HT1080 (cell line): ENCODE results near the gene PATJ. TPM values are rescaled to one million over a fixed set of nuclear protein-coding genes. Genes with fewer than 3 reads are reported as not detected.

Source experiments
- DNase-seq: peaks from one replicate; pipeline ENCODE4 v3.0.0-alpha.2; 2015; ENCODE audit warnings: low read depth
- total RNA-seq: library from RNA; depleted of rRNA; stranded (reverse); fragments of >200 nt; shearing (Covaris generic); gene quantifications from 2 replicates; pipeline ENCODE4 v1.2.3, GENCODE V29; 2014

PATJ gene
- total RNA-seq, 1 experiment from 2014 or later = 1.1 TPM

DNA sequence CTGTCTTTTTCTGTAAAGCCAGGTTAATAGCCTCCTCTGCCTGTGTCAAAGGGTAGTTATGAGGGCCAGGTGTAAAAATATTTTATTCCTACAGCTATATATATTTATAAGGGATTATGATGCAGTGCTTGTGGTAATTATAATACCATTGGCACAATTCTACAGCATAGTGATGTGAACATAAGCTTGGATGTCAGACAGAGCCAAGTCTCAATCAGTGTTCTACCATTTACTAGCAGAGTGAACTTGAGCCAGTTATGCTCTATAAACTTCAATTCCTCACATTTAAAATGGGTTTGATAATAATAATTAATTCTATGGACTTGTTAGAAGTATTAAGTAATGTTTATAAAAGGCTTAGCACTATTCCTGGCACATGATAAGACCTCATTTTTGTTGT is 300.9 kb downstream of the PATJ start:
- DNase-seq = no peak

GRCh38 chr1:62045574-62045973 is 303.3 kb downstream of the PATJ start:
- DNase-seq = peak; percentile 57

GRCh38 chr1:62046927-62047326 is 304.6 kb downstream of the PATJ start:
- DNase-seq = no peak

DNA sequence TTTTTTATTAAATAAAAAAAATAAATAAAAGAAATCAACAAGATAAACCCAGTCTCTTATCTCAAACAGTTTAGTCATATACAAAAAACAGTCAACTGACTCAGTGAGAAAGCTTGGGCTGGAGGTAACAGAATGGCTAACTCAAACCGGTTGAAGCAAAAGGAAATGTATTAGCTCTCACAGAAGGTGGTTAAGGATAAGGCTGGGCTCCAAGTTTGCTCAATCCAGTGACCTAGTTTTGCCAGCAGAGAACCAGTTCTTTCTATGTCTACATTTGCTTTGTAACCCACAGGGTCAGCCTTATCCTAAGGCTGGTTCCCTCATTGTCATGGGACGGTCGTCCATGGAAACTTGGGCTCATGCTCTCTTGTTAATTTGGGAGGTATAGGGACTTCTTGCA is 307.9 kb downstream of the PATJ start:
- DNase-seq = no peak

DNA sequence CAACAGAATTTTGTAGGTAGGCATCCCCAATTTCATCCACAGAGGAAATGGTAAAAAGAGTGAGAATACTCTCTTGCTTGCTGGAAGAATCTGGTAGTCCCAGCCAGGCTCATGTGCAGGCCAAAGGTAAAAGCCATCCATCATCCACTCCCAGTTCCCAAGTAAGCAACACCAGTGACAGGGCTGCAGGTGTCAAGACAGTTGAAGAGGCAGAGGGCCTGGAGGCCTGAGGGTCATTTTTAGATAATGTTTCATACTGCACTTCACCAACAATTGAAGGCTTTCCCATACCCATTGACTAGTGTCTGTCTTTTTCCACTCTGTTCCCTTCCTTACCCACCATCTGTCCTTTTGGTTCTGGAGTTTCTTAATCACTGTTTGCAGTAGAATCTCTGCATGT is 310.7 kb downstream of the PATJ start:
- DNase-seq = no peak

GRCh38 chr1:62054188-62054587 is 311.9 kb downstream of the PATJ start:
- no peak for DNase-seq

DNA sequence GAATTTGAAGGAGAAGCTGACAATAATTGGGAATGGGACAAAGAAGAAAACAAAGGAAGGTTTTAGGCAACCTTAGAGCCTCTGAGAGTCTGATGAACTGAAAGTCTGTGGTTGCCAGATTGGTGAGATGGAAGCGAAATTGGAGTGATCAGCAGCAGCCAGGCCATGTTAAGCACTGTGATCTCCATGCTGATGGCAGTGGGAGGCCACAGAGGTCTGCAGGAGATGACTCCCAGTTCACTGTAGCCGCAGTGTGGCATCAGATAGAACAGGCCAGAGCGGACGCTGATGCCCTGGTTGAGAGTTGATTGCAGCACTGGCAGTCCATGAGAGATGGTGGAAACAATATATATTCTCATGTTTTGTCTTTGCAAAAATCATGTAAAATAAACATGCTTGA is 314.9 kb downstream of the PATJ start:
- DNase-seq = no peak

DNA sequence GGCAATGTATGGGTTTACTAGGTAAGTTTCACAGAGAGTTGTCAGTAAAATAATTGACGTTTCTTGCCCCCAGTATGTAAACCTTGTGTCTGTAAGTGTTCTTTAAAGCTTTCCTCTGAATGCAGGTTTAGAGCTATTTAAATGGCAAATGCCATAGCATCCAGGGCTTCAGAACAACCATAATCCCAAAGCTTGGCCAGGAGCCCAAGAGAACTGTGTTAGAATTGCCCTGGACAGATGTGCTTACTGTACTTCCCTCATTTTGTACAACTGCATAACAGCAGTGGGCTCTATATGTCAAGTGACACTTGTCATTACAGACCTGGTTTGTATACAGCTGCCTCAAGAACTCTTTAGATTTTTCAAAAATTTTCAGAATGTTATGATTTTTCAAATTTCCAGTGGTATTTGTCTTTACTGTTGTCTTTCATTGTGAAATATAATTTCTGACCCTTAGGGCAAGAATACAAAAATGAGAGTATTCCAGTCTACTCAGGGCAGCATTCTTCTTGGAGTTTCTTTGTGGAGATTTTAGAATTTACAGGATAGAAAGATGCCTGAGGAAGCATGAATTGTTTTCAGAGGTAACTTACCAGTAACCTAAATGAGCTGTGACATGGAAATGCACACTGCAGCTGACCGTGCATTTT is 315.5 kb downstream of the PATJ start:
- DNase-seq = no peak

GRCh38 chr1:62058956-62059355 is 316.7 kb downstream of the PATJ start:
- DNase-seq = no peak

GRCh38 chr1:62062087-62062486 is 319.8 kb downstream of the PATJ start:
- DNase-seq = no peak

GRCh38 chr1:62064829-62065407 is 322.6 kb downstream of the PATJ start:
- DNase-seq = no peak

GRCh38 chr1:62066713-62067112 is 324.4 kb downstream of the PATJ start:
- DNase-seq = no peak

DNA sequence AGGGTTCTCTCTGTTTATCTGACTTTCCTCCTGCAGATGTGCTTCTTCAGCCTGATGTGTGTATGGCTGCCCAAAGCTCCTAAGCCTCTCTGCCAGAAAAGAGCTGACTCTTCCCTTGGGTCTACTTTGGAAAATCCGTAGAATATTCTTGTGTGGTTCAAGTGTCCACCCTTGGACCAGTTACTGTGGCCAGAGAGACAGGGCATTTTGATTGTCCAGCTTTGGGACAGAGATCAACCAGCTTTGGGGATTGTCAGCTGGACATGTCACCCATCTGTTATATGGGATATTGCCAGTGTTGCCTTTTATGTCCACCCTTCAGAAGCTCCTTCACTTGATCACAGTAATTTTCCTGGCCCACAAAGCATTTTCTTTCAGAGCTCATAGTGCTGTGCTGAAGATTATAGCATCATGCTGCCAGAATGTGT is 326.1 kb downstream of the PATJ start:
- no peak for DNase-seq

DNA sequence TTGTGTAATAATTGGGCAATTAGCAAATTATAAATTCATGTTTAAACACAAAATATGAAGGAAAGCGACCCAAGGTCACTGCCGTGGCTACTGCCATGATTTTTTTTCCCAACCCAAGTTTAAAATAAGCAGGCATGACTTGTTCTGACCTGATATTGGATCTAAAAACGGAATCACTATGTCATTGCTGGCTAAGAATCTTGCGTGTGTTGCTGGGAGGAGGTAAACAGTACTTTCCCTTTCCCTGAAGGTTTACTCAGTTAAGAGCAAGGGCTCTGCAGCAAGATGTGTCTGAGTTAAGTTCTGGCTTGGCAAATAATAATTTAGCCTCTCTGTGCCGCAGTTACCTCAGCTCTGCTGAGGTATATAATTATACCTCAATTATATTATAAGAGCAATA is 326.7 kb downstream of the PATJ start:
- no peak for DNase-seq

DNA sequence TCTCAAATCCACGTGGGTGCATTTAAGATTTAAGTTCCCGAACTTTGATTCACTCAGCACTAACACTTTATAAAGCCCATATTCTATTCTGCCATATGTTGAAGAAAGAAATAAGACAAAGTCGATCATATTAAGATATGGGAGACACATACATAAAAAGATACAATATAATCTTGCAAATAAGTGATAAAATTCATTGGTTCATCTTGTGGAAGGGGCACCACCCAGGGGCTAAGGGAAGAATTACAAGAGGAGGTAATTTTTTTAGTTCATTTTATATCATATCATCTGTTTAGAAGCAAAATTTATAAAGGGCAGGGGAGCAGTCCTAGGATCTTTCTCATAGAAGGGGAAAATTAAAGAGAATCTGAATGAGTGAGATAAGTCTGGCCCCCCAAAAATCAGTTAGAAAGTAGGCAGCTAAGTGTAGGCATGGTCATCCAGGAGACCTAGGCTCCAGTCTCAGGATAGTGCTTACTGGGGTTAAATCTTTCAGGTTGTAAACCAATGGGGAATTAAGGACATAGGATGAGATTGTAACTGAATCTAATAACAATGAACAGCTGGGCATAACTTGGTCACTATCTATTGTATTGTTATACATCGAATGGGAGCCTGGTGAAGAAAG is 328.2 kb downstream of the PATJ start:
- no peak for DNase-seq

- no peak for DNase-seq
Measured at GRCh38 chr1:62071695-62072094, 329.4 kb downstream of the PATJ start.

- DNase-seq = peak; percentile 88
Measured at GRCh38 chr1:62076286-62076685, 334.0 kb downstream of the PATJ start.

GRCh38 chr1:62077821-62078220 is 335.5 kb downstream of the PATJ start:
- DNase-seq = no peak

DNA sequence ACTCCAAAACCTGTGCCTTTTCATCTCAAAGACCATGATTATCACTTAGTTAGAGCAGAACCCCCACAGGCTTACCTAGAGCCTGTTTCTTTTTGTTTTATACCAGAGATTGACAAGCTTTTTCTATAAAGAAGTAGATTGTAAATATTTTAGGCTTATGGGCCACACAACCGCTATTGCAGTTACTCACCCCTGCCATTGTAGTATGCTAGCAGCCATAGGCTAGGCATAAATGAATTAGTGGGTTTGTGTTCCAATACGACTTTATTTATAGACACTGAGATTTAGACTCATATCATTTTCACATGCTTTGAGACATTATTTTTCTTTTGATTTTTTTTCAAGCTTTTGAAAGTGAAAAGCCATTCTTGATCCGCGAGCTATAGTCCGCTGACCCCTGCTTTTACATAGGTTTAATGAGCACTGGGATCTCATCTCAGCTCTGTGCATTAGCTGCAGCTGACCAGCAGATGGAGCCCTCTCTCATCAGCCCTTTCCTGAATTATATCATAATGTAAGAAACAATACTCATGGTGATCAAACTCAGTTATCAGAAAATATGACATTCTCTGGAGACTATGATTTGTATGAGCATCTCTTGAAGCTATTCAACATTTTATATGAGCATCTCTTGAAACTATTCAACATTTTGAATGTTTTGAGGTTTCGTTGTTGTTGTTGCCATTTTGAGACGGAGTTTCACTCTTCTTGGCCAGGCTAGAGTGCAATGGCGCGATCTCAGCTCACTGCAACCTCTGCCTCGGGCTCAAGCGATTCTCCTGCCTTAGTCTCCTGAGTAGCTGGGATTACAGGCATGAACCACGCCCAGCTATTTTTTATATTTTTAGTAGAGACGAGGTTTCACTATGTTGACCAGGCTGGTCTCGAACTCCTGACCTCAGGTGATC is 340.4 kb downstream of the PATJ start:
- DNase-seq = peak; percentile 52

GRCh38 chr1:62084310-62084890 is 342.1 kb downstream of the PATJ start:
- DNase-seq = peak; percentile 6

DNA sequence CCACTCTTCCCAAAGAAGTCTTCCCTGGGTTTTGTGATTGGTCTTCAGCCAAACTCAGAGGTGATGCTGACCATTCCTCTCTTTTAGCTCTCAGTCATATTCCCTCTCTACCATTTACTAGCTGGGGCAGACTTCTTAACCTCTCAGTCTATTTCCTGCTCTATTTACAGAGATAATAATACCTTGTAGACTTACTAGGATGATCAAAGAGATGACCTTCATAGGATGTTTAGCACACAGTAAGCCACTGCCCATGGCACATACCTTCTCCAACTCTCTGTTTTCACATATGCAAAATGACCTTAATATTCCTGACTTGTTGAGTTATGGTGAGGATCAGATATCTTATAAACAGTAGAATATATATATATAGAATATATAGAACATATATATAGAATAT is 346.2 kb downstream of the PATJ start:
- no peak for DNase-seq

DNA sequence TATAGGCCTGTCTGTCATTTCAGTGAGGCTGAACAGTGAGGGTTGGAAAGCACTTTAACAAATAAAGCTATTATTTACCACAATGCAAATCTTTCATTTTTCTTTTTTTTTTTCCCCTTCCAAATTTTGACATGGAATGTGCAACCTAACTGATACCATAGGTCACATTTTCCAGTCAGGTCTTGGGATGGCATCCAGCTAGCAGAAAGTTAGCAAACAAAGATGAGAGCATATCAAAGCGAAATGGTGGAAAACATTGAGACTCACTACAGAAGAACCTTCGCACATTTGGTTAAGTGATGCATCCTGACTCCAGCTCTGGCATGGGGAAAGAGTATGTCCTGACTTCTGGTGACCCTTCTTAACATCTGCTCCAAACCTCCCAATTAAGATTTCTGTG is 347.3 kb downstream of the PATJ start:
- DNase-seq = no peak
